WTC11 (cell line): ENCODE data around the gene ADAMTS7.
"Not testable (repeated sequence)": the region's sequence is repeated elsewhere in the genome, so short reads cannot be mapped to it uniquely, and the experiment has no call there.

Experiments
- CBFB ChIP-seq: sonication (generic); formaldehyde crosslinking; IDR thresholded peaks from 2 replicates; pipeline ENCODE4 v1.8.1; 2022; ENCODE audit warnings: mild to moderate bottlenecking, low read depth, missing genetic modification reagents
- ESRRA ChIP-seq: sonication (generic); formaldehyde crosslinking; IDR thresholded peaks from 2 replicates; pipeline ENCODE4 v1.8.1; 2022; ENCODE audit warnings: mild to moderate bottlenecking, missing genetic modification reagents, borderline replicate concordance
- FOXJ3 ChIP-seq: sonication (generic); formaldehyde crosslinking; IDR thresholded peaks from 2 replicates; pipeline ENCODE4 v1.9.0; 2021; ENCODE audit warnings: missing genetic modification reagents, mild to moderate bottlenecking, borderline replicate concordance
- FOXP1 ChIP-seq: sonication (generic); formaldehyde crosslinking; IDR thresholded peaks from 2 replicates; pipeline ENCODE4 v1.8.0; 2022; ENCODE audit warnings: missing genetic modification reagents, mild to moderate bottlenecking, moderate library complexity, borderline replicate concordance
- GABPB1 ChIP-seq: sonication (generic); formaldehyde crosslinking; IDR thresholded peaks from 2 replicates; pipeline ENCODE4 v1.8.1; 2023; ENCODE audit warnings: mild to moderate bottlenecking, missing genetic modification reagents
- GTF2I ChIP-seq: fragments of 250-450 bp; sonication (Bioruptor Pico); conservative IDR thresholded peaks from 2 replicates; pipeline ENCODE4 v1.4.0; 2021; ENCODE audit warnings: mild to moderate bottlenecking
- JUN ChIP-seq: sonication (generic); formaldehyde crosslinking; IDR thresholded peaks from 2 replicates; pipeline ENCODE4 v1.8.0; 2023; ENCODE audit warnings: mild to moderate bottlenecking, missing genetic modification reagents
- MYBL2 ChIP-seq: sonication (generic); formaldehyde crosslinking; IDR thresholded peaks from 2 replicates; pipeline ENCODE4 v1.8.1; 2023; ENCODE audit warnings: mild to moderate bottlenecking, moderate library complexity, missing genetic modification reagents
- SMAD3 ChIP-seq: sonication (generic); formaldehyde crosslinking; IDR thresholded peaks from 2 replicates; pipeline ENCODE4 v1.8.0; 2022; ENCODE audit warnings: missing genetic modification reagents, mild to moderate bottlenecking, borderline replicate concordance
- TEAD4 ChIP-seq: sonication (generic); formaldehyde crosslinking; IDR thresholded peaks from 2 replicates; pipeline ENCODE4 v1.8.0; 2022; ENCODE audit warnings: mild to moderate bottlenecking, missing genetic modification reagents
- TF ChIP-seq, protein P1 (sequence below): fragments of 200-600 bp; IDR thresholded peaks from 2 replicates; pipeline ENCODE4 v1.8.0; 2022; ENCODE audit warnings: antibody characterized with exemption
- TF ChIP-seq, protein P2 (sequence below): sonication (generic); formaldehyde crosslinking; IDR thresholded peaks from 2 replicates; pipeline ENCODE4 v1.8.0; 2022; ENCODE audit warnings: mild to moderate bottlenecking, missing genetic modification reagents
- TF ChIP-seq, protein P3 (sequence below): sonication (generic); formaldehyde crosslinking; IDR thresholded peaks from 2 replicates; pipeline ENCODE4 v1.8.1; 2023; ENCODE audit warnings: mild to moderate bottlenecking, moderate library complexity, missing genetic modification reagents

GRCh38 chr15:78774451-78774990, 36.7 kb downstream of the ADAMTS7 start:
- TF ChIP-seq, protein P1, sequence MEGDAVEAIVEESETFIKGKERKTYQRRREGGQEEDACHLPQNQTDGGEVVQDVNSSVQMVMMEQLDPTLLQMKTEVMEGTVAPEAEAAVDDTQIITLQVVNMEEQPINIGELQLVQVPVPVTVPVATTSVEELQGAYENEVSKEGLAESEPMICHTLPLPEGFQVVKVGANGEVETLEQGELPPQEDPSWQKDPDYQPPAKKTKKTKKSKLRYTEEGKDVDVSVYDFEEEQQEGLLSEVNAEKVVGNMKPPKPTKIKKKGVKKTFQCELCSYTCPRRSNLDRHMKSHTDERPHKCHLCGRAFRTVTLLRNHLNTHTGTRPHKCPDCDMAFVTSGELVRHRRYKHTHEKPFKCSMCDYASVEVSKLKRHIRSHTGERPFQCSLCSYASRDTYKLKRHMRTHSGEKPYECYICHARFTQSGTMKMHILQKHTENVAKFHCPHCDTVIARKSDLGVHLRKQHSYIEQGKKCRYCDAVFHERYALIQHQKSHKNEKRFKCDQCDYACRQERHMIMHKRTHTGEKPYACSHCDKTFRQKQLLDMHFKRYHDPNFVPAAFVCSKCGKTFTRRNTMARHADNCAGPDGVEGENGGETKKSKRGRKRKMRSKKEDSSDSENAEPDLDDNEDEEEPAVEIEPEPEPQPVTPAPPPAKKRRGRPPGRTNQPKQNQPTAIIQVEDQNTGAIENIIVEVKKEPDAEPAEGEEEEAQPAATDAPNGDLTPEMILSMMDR = not testable (repeated sequence)
- TF ChIP-seq GABPB1, CBFB, JUN, FOXP1, MYBL2, SMAD3, FOXJ3, TEAD4, GTF2I, ESRRA (CRISPR knock-in tag): not testable (repeated sequence)
- TF ChIP-seq, protein P2, sequence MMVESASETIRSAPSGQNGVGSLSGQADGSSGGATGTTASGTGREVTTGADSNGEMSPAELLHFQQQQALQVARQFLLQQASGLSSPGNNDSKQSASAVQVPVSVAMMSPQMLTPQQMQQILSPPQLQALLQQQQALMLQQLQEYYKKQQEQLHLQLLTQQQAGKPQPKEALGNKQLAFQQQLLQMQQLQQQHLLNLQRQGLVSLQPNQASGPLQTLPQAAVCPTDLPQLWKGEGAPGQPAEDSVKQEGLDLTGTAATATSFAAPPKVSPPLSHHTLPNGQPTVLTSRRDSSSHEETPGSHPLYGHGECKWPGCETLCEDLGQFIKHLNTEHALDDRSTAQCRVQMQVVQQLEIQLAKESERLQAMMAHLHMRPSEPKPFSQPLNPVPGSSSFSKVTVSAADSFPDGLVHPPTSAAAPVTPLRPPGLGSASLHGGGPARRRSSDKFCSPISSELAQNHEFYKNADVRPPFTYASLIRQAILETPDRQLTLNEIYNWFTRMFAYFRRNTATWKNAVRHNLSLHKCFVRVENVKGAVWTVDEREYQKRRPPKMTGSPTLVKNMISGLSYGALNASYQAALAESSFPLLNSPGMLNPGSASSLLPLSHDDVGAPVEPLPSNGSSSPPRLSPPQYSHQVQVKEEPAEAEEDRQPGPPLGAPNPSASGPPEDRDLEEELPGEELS (CRISPR knock-in tag) = not testable (repeated sequence)
- TF ChIP-seq, protein P3, sequence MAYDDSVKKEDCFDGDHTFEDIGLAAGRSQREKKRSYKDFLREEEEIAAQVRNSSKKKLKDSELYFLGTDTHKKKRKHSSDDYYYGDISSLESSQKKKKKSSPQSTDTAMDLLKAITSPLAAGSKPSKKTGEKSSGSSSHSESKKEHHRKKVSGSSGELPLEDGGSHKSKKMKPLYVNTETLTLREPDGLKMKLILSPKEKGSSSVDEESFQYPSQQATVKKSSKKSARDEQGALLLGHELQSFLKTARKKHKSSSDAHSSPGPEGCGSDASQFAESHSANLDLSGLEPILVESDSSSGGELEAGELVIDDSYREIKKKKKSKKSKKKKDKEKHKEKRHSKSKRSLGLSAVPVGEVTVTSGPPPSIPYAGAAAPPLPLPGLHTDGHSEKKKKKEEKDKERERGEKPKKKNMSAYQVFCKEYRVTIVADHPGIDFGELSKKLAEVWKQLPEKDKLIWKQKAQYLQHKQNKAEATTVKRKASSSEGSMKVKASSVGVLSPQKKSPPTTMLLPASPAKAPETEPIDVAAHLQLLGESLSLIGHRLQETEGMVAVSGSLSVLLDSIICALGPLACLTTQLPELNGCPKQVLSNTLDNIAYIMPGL = not testable (repeated sequence)
